Lower leg skin (tissue), 3 donors: ENCODE measurements around the gene GLYATL2.

Experiments used
- CTCF ChIP-seq, 3 donors: fragments of 450-650 bp; IDR thresholded peaks; one replicate each; pipeline ENCODE4 v1.5.1; 2016; ENCODE audit warnings: antibody characterized with exemption in 3 of 3, mild to moderate bottlenecking in 3 of 3, moderate library complexity in 2 of 3
- POLR2A ChIP-seq, 2 donors: fragments of 450-650 bp; IDR thresholded peaks; one replicate each; pipeline ENCODE4 v1.6.1; 2016 to 2017; ENCODE audit warnings: antibody characterized with exemption in 2 of 2, mild to moderate bottlenecking in 1 of 2, moderate library complexity in 1 of 2

GRCh38 chr11:58866788-58867187, 22.3 kb upstream of the GLYATL2 start:
- TF ChIP-seq CTCF (IDR thresholded peaks at IDR 0.05) (no peak), POLR2A (IDR thresholded peaks at IDR 0.05) (no peak)
